GM12874 (cell line): ENCODE measurements around the gene OLFM2.

ENCODE experiments used
- TF ChIP-seq, protein P1 (sequence below): IDR thresholded peaks from 2 replicates; pipeline ENCODE4 v1.5.1; 2011; ENCODE audit warnings: low read depth, mild to moderate bottlenecking, control low read depth, low read length, moderate library complexity; ENCODE audit not compliant: insufficient read depth

Gene OLFM2

GRCh38 chr19:9901020-9901419 is 35.3 kb downstream of the OLFM2 start:
- TF ChIP-seq, protein P1, sequence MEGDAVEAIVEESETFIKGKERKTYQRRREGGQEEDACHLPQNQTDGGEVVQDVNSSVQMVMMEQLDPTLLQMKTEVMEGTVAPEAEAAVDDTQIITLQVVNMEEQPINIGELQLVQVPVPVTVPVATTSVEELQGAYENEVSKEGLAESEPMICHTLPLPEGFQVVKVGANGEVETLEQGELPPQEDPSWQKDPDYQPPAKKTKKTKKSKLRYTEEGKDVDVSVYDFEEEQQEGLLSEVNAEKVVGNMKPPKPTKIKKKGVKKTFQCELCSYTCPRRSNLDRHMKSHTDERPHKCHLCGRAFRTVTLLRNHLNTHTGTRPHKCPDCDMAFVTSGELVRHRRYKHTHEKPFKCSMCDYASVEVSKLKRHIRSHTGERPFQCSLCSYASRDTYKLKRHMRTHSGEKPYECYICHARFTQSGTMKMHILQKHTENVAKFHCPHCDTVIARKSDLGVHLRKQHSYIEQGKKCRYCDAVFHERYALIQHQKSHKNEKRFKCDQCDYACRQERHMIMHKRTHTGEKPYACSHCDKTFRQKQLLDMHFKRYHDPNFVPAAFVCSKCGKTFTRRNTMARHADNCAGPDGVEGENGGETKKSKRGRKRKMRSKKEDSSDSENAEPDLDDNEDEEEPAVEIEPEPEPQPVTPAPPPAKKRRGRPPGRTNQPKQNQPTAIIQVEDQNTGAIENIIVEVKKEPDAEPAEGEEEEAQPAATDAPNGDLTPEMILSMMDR = no peak

GRCh38 chr19:9891609-9892373 is 44.5 kb downstream of the OLFM2 start:
- TF ChIP-seq, protein P1 = no peak

DNA sequence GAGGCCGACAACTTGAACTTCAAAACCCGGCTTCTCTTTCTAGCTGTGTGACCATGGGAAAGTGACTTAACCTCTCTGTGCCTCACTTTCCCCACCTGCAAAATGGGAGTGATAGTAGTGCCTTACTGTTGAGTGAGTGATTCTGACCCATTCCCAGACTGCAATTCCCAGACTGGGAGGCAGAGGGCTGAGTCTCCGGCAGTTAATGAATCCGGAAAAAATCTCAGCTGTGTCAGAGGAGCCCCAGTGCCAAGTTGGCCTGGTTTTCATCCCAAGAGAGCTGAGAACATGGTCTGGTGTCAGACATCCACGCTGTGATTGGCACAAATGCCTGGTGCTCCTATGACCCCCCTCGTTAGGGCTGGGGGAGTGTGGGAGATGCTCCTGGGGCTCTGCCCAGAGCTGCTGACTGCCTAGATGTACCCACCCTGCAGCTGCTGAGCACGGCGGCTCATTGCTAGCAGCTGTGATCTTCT is 51.2 kb downstream of the OLFM2 start:
- TF ChIP-seq, protein P1 = no peak

DNA sequence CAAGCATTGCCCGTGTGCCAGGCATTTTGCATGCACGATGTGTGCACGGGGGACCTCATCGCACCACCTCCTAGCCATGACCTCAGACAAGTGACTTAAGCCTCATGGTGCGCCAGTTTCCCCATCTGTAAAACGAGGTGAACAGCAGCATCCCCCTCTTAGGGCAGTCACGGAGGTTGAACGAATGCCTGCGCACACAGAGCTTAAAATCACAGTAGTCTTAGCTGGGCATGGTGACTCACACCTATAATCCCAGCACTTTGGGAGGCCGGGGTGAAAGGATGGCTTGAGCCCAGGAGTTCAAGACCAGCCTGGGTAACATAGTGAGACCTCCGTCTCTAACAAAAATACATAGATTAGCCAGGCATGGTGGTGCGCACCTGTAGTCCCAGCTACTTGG is 52.6 kb downstream of the OLFM2 start:
- TF ChIP-seq, protein P1 = no peak

DNA sequence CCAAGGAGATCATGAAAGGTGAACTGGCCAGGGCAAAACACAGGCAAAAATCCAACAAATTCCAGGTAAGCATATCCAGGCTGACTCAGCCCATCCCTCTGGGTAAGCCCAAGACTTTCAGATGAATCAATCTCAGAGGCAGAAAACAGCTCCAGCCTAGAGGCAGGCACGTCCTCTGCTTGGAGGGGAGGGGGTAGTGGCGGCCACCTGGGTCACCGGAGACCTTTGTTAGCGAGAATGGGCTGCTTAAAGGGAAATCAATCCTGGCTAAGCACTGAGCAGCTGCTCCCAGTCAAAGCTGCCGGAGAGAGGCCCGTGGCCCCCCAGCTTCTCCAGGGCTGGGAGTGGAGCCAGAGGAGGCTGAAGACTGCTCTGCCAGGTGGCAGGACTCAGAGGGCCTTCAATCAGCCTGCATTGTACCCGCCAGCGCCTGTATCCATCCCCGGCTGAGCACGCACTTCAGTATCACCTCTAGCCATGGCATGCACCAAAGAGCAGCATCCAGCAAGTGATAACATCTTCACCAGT is 53.0 kb downstream of the OLFM2 start:
- TF ChIP-seq, protein P1 = no peak

DNA sequence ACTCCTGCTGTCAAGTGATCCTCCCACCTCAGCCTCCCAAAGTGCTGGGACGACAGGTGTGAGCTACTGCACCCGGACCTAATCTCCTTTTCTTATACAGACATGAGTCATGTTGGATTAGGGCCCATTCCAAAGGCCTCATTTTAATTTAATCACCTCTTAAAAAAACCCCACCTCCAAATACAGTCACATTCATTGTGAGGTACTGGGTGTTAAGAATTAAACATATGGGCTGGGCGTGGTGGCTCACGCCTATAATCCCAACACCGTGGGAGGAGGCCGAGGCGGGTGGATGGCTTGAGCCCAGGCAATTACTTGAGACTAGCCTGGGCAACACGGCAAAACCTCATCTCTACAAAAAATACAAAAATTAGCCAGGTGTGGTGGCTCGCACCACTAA is 54.6 kb downstream of the OLFM2 start:
- TF ChIP-seq, protein P1 = no peak

DNA sequence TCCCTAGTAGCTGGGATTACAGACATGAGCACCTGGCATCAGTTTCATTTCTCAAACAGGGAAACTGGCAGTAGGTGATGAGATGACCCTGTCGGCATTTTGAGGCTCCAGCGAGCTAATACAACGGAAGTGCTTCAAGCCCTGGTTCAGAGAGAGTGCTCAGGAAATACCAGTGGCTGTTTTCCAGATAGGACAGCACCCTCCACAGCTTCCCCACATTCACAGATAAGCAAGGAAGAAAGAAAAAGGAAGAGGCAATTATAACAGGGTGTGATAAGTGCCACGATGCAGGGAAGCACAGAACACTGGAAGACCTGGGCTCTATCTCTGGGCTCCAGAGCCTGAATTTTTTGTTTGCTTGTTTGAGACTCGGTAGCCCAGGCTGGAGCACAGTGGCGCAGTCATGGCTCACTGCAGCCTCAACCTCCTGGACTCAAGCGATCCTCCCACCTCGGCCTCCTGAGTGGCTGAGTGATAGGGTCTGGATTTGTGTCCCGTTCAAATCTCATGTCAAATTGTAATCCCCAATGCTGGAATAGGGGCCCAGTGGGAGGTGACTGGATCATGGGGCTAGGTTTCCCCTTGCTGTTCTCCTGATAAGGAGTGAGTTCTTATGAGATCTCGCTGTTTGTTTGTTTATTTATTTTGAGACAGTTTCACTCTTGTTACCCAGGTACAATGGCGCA is 57.7 kb downstream of the OLFM2 start:
- TF ChIP-seq, protein P1 = no peak
